ENCODE measurements around the gene GRM4. TPM values are rescaled to one million over a fixed set of nuclear protein-coding genes. Genes with fewer than 3 reads are reported as not detected.

Gene GRM4
- total RNA-seq, 1 experiment from 2014 or later: not detected

- peaks cover 9% of the 10 kb centered on the region for H3K4me1 Mint-ChIP-seq (ENCODE audit: low read depth, unreplicated experiment)
- CTCF ChIA-PET: interaction anchor here (0.6 to 1.3 kb wide), 4 partner anchors 23 to 443 kb away, joined by 3 to 4 read pairs (median 3); no protein-coding TSS in a partner anchor
- DNase-seq: no peak
- no peak for TF ChIP-seq CTCF (IDR thresholded peaks at IDR 0.05; ENCODE audit: unreplicated experiment)
- intact Hi-C loops (cut with micrococcal nuclease; ENCODE audit: unreplicated experiment): loop anchor here (5.0 kb wide), 2 partner anchors 173 to 313 kb away; partner anchors contain the start of gene UQCC2
- H3K27ac Mint-ChIP-seq (ENCODE audit: unreplicated experiment): no peak overlapping the region
- no peaks in the 10 kb centered on the region for H3K36me3 Mint-ChIP-seq (ENCODE audit: insufficient read depth, unreplicated experiment)
- no peaks in the 10 kb centered on the region for H3K9me3 Mint-ChIP-seq (ENCODE audit: low read depth, unreplicated experiment)
- BruUV-seq (replicated peaks): no TSS peak
- H3K27me3 Mint-ChIP-seq (ENCODE audit: unreplicated experiment): peaks cover 87% of the 10 kb centered on the region
- H3K4me3 Mint-ChIP-seq (ENCODE audit: low read depth, unreplicated experiment): no peak overlapping the region
Measured at GRCh38 chr6:34025112-34025807, 120.6 kb downstream of the GRM4 start.

- intact Hi-C loops (cut with micrococcal nuclease; ENCODE audit: unreplicated experiment): no loop called here
- no peak for DNase-seq
- no peaks in the 10 kb centered on the region for H3K9me3 Mint-ChIP-seq (ENCODE audit: low read depth, unreplicated experiment)
- H3K27ac Mint-ChIP-seq (ENCODE audit: unreplicated experiment): no peak overlapping the region
- no peaks in the 10 kb centered on the region for H3K36me3 Mint-ChIP-seq (ENCODE audit: insufficient read depth, unreplicated experiment)
- no TSS peak for BruUV-seq (replicated peaks)
- no peak overlapping the region for H3K4me3 Mint-ChIP-seq (ENCODE audit: low read depth, unreplicated experiment)
- CTCF ChIA-PET: interaction anchor here (0.5 kb wide), 1 partner anchor 115 kb away, joined by 6 read pairs; no protein-coding TSS in a partner anchor
- H3K4me1 Mint-ChIP-seq (ENCODE audit: low read depth, unreplicated experiment): peaks cover 9% of the 10 kb centered on the region
- H3K27me3 Mint-ChIP-seq (ENCODE audit: unreplicated experiment): peaks cover 91% of the 10 kb centered on the region
- TF ChIP-seq CTCF (IDR thresholded peaks at IDR 0.05; ENCODE audit: unreplicated experiment): no peak
Measured at GRCh38 chr6:34022873-34023255, 123.0 kb downstream of the GRM4 start.

GRCh38 chr6:34022250-34022872 lies 123.5 kb downstream of the GRM4 start:
- Mint-ChIP-seq H3K27me3 (ENCODE audit: unreplicated experiment) (peaks cover 94% of the 10 kb centered on the region), H3K27ac (ENCODE audit: unreplicated experiment) (no peak overlapping the region), H3K4me3 (ENCODE audit: low read depth, unreplicated experiment) (no peak overlapping the region), H3K4me1 (ENCODE audit: low read depth, unreplicated experiment) (peaks cover 9% of the 10 kb centered on the region), H3K36me3 (ENCODE audit: insufficient read depth, unreplicated experiment) (no peaks in the 10 kb centered on the region), H3K9me3 (ENCODE audit: low read depth, unreplicated experiment) (no peaks in the 10 kb centered on the region)
- intact Hi-C loops (cut with micrococcal nuclease; ENCODE audit: unreplicated experiment): no loop called here
- no peak for DNase-seq
- BruUV-seq (replicated peaks): no TSS peak
- no peak for TF ChIP-seq CTCF (IDR thresholded peaks at IDR 0.05; ENCODE audit: unreplicated experiment)
- CTCF ChIA-PET: interaction anchor here (0.5 kb wide), 1 partner anchor 115 kb away, joined by 6 read pairs; no protein-coding TSS in a partner anchor

GRCh38 chr6:34021554-34022190 lies 124.2 kb downstream of the GRM4 start:
- CTCF ChIA-PET: no interaction called here
- intact Hi-C loops (cut with micrococcal nuclease; ENCODE audit: unreplicated experiment): no loop called here

More at GRCh38 chr6:34021554-34022190, 124.2 kb downstream of the GRM4 start:
- BruUV-seq (replicated peaks): no TSS peak
- no peaks in the 10 kb centered on the region for H3K36me3 Mint-ChIP-seq (ENCODE audit: insufficient read depth, unreplicated experiment)
- peaks cover 88% of the 10 kb centered on the region for H3K27me3 Mint-ChIP-seq (ENCODE audit: unreplicated experiment)
- no peaks in the 10 kb centered on the region for H3K9me3 Mint-ChIP-seq (ENCODE audit: low read depth, unreplicated experiment)
- peaks cover 9% of the 10 kb centered on the region for H3K4me1 Mint-ChIP-seq (ENCODE audit: low read depth, unreplicated experiment)
- TF ChIP-seq CTCF (IDR thresholded peaks at IDR 0.05; ENCODE audit: unreplicated experiment): no peak
- no peak overlapping the region for H3K4me3 Mint-ChIP-seq (ENCODE audit: low read depth, unreplicated experiment)
- DNase-seq: peak; percentile 53
- H3K27ac Mint-ChIP-seq (ENCODE audit: unreplicated experiment): no peak overlapping the region
